Esophagus (tissue), 2 donors: Measurements from ENCODE around the gene SNX9. TPM values are rescaled to one million over a fixed set of nuclear protein-coding genes. Genes with fewer than 3 reads are reported as not detected.
"Not testable (repeated sequence)": the region's sequence is repeated elsewhere in the genome, so short reads cannot be mapped to it uniquely, and the experiment has no call there.

Source experiments
- H3K27ac ChIP-seq, 2 donors: one replicate each; pipeline ENCODE4 v1.5.1; 2013; ENCODE audit warnings: low read depth in 2 of 2, mild to moderate bottlenecking in 2 of 2, inconsistent platforms in 1 of 2, low read length in 1 of 2, moderate library complexity in 1 of 2
- H3K27me3 ChIP-seq, 2 donors: one replicate each; pipeline ENCODE4 v1.6.1; 2013; ENCODE audit warnings: low read length in 2 of 2, control low read depth in 1 of 2, mild to moderate bottlenecking in 1 of 2; ENCODE audit not compliant: insufficient read depth in 2 of 2, control insufficient read depth in 1 of 2
- H3K36me3 ChIP-seq, 2 donors: one replicate each; pipeline ENCODE4 v1.6.1; 2013; ENCODE audit warnings: low read length in 1 of 2; ENCODE audit not compliant: control insufficient read depth in 2 of 2, insufficient read depth in 2 of 2
- H3K4me1 ChIP-seq, 2 donors: one replicate each; pipeline ENCODE4 v1.6.1; 2013; ENCODE audit warnings: low read length in 1 of 2; ENCODE audit not compliant: control insufficient read depth in 2 of 2, insufficient read depth in 2 of 2
- H3K4me3 ChIP-seq, 2 donors: one replicate each; pipeline ENCODE4 v1.5.1; 2013; ENCODE audit warnings: low read length in 2 of 2, mild to moderate bottlenecking in 2 of 2, low read depth in 1 of 2, moderate library complexity in 1 of 2
- H3K9me3 ChIP-seq, 2 donors: one replicate each; pipeline ENCODE4 v1.6.1; 2013; ENCODE audit warnings: mild to moderate bottlenecking in 2 of 2, low read depth in 1 of 2, low read length in 1 of 2, moderate library complexity in 1 of 2; ENCODE audit not compliant: control insufficient read depth in 2 of 2, insufficient read depth in 1 of 2
- WGBS, 2 donors: extraction: QIAGEN DNeasy Blood & Tissue Kit; methylation state at CpG; one replicate each; pipeline ENCODE4 v1.1.7; 2013; 5-methylcytosine and 5-hydroxymethylcytosine counted together
- polyA plus RNA-seq, 2 donors: library from polyadenylated mRNA; stranded (reverse); fragments of 200-250 nt; gene quantifications; one replicate each; pipeline ENCODE4 v1.2.3, GENCODE V29; 2013
- donor health status: healthy with polysubstance abuse.
- donor health status: Bipolar disorder and iron deficiency.

The SNX9 gene
- polyA plus RNA-seq, 2 donors, result 27.8 to 78.0 TPM

GRCh38 chr6:157964100-157964499 lies 141.1 kb downstream of the SNX9 start:
- no peak overlapping the region for H3K4me3 ChIP-seq
- H3K27ac ChIP-seq, result no peak overlapping the region
- H3K9me3 ChIP-seq, result no peaks in the 10 kb centered on the region
- H3K27me3 ChIP-seq, result no peaks in the 10 kb centered on the region
- 74 to 78% methylated on average over 3 of the region's 3 CpGs for WGBS, 2 donors
- peaks cover 0 to 8% of the 10 kb centered on the region in 2 donors for H3K4me1 ChIP-seq
- H3K36me3 ChIP-seq, result no peaks in the 10 kb centered on the region

GRCh38 chr6:157965387-157965786 lies 142.3 kb downstream of the SNX9 start:
- no peaks in the 10 kb centered on the region for H3K9me3 ChIP-seq
- no peaks in the 10 kb centered on the region for H3K36me3 ChIP-seq
- no peak overlapping the region for H3K4me3 ChIP-seq
- WGBS, 2 donors, result 96 to 97% methylated on average over 3 of the region's 3 CpGs
- no peak overlapping the region for H3K27ac ChIP-seq
- no peaks in the 10 kb centered on the region for H3K27me3 ChIP-seq
- H3K4me1 ChIP-seq, result peaks cover 0 to 8% of the 10 kb centered on the region in 2 donors

- 81 to 82% methylated on average over 8 of the region's 8 CpGs for WGBS, 2 donors
- H3K4me1 ChIP-seq, result peaks cover 0 to 3% of the 10 kb centered on the region in 2 donors
- H3K4me3 ChIP-seq, result no peak overlapping the region
- no peaks in the 10 kb centered on the region for H3K27me3 ChIP-seq
- no peaks in the 10 kb centered on the region for H3K9me3 ChIP-seq
- H3K36me3 ChIP-seq, result no peaks in the 10 kb centered on the region
- H3K27ac ChIP-seq, result no peak overlapping the region
These were observed 143.5 kb downstream of the SNX9 start for GRCh38 chr6:157966589-157966977.

- Histone ChIP-seq H3K4me3 (no peak overlapping the region), H3K36me3 (no peaks in the 10 kb centered on the region), H3K4me1 (peaks cover 0 to 3% of the 10 kb centered on the region in 2 donors), H3K27me3 (no peaks in the 10 kb centered on the region), H3K9me3 (no peaks in the 10 kb centered on the region), H3K27ac (no peak overlapping the region)
- WGBS, 2 donors, result 50 to 56% methylated on average over 6 of the region's 6 CpGs
These were observed 144.0 kb downstream of the SNX9 start for GRCh38 chr6:157967020-157967419.

GRCh38 chr6:157967486-157967885 lies 144.4 kb downstream of the SNX9 start:
- Histone ChIP-seq H3K4me1 (peaks cover 0 to 3% of the 10 kb centered on the region in 2 donors), H3K4me3 (no peak overlapping the region), H3K27ac (no peak overlapping the region), H3K36me3 (no peaks in the 10 kb centered on the region), H3K9me3 (no peaks in the 10 kb centered on the region), H3K27me3 (no peaks in the 10 kb centered on the region)
- 79 to 86% methylated on average over 8 of the region's 8 CpGs for WGBS, 2 donors

GRCh38 chr6:157972177-157972576 lies 149.1 kb downstream of the SNX9 start:
- not testable (repeated sequence) for H3K9me3 ChIP-seq, H3K27ac ChIP-seq, H3K4me1 ChIP-seq, H3K4me3 ChIP-seq, H3K27me3 ChIP-seq, H3K36me3 ChIP-seq
- WGBS, 2 donors, result 88 to 97% methylated on average over 3 of the region's 3 CpGs

- no peaks in the 10 kb centered on the region for H3K9me3 ChIP-seq
- H3K36me3 ChIP-seq, result no peaks in the 10 kb centered on the region
- H3K4me3 ChIP-seq, result no peak overlapping the region
- H3K27ac ChIP-seq, result no peak overlapping the region
- 74 to 75% methylated on average over 9 of the region's 9 CpGs for WGBS, 2 donors
- no peaks in the 10 kb centered on the region for H3K27me3 ChIP-seq
- no peaks in the 10 kb centered on the region for H3K4me1 ChIP-seq
These were observed 151.4 kb downstream of the SNX9 start for GRCh38 chr6:157974341-157974894.

- Histone ChIP-seq H3K9me3 (no peaks in the 10 kb centered on the region), H3K27ac (no peak overlapping the region), H3K36me3 (no peaks in the 10 kb centered on the region), H3K27me3 (no peaks in the 10 kb centered on the region), H3K4me3 (no peak overlapping the region), H3K4me1 (no peaks in the 10 kb centered on the region)
- WGBS, 2 donors, result 82 to 90% methylated on average over 3 of the region's 3 CpGs
These were observed 151.9 kb downstream of the SNX9 start for GRCh38 chr6:157974967-157975366.

GRCh38 chr6:157975456-157975855 lies 152.4 kb downstream of the SNX9 start:
- no peak overlapping the region for H3K4me3 ChIP-seq
- no peaks in the 10 kb centered on the region for H3K27me3 ChIP-seq
- 89 to 91% methylated on average over 2 of the region's 2 CpGs for WGBS, 2 donors
- H3K36me3 ChIP-seq, result no peaks in the 10 kb centered on the region
- H3K4me1 ChIP-seq, result no peaks in the 10 kb centered on the region
- no peaks in the 10 kb centered on the region for H3K9me3 ChIP-seq
- no peak overlapping the region for H3K27ac ChIP-seq

GRCh38 chr6:157976345-157977175 lies 153.5 kb downstream of the SNX9 start:
- WGBS, 2 donors, result 93 to 95% methylated on average over 21 of the region's 21 CpGs
- Histone ChIP-seq H3K27ac (no peak overlapping the region), H3K36me3 (no peaks in the 10 kb centered on the region), H3K27me3 (no peaks in the 10 kb centered on the region), H3K9me3 (no peaks in the 10 kb centered on the region), H3K4me1 (peaks cover 0 to 3% of the 10 kb centered on the region in 2 donors), H3K4me3 (no peak overlapping the region)
